ENCODE data around the gene DCC.

DNA sequence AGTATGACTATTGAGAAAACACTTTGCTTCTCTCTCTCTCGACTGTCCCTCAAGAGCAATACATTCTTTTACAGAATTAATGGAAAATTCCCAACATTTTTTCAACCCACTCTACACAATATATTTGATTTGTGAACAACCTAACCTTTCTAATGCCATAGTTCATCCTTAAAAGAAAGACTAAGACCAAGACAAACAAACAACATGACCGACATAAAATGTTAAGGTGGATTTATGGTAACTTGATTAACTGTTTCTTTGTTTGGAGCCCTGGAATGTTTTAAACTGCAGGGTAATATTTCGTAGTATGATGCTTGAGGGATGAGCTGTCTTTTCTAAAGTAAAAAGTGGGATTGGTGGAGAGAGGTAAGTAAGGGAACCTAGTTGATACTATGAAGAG, 1146.3 kb downstream of the DCC start:
- TF ChIP-seq POLR2A (IDR thresholded peaks at IDR 0.05): no peak
- TF ChIP-seq, protein P1, sequence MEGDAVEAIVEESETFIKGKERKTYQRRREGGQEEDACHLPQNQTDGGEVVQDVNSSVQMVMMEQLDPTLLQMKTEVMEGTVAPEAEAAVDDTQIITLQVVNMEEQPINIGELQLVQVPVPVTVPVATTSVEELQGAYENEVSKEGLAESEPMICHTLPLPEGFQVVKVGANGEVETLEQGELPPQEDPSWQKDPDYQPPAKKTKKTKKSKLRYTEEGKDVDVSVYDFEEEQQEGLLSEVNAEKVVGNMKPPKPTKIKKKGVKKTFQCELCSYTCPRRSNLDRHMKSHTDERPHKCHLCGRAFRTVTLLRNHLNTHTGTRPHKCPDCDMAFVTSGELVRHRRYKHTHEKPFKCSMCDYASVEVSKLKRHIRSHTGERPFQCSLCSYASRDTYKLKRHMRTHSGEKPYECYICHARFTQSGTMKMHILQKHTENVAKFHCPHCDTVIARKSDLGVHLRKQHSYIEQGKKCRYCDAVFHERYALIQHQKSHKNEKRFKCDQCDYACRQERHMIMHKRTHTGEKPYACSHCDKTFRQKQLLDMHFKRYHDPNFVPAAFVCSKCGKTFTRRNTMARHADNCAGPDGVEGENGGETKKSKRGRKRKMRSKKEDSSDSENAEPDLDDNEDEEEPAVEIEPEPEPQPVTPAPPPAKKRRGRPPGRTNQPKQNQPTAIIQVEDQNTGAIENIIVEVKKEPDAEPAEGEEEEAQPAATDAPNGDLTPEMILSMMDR (IDR thresholded peaks at IDR 0.05): no peak

Measured in body of pancreas (tissue), 4 donors.